A673 (cell line): ENCODE results near the gene ARHGAP11A.

ENCODE experiments used
- EZH2 ChIP-seq: fragments of 200-600 bp; sonication (generic); IDR thresholded peaks from 2 replicates; pipeline ENCODE4 v1.6.1; 2017; ENCODE audit warnings: borderline replicate concordance, low read depth, mild to moderate bottlenecking, mixed read lengths, antibody characterized with exemption, low read length; ENCODE audit not compliant: poor library complexity, severe bottlenecking
- TF ChIP-seq, protein P1 (sequence below): fragments of 300-800, 200-600 bp; sonication (generic); conservative IDR thresholded peaks from 2 replicates; pipeline ENCODE4 v1.5.1; 2017; ENCODE audit warnings: low read depth, mild to moderate bottlenecking, antibody characterized with exemption, low read length, moderate library complexity, mixed read lengths

DNA sequence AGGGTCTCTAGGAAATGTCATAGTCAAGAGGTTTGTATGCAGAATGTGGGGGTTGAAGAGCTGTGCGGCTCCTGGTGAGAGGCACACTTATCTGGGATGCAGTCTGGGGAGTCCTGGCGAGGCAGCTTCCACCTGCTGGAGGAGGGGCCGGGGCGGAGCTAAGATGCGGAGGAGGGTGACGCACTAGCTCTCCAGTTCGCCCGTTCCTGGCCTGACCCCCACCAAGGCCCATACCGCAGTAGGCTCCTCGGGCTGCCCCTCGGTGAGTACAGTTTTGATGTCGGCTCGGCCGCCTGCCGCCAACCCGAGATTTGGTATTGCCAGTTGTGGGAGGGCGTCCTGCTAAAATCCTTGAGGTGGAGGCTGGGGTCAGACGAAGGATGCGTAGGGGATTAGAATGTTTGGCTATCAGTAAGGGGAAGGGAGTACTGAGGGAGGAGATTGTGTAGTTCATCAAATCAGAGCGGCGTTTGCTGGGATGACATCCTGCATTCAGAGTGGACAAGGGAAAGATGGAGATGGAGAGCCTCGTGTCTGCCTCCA, 26.3 kb downstream of the ARHGAP11A start, which contains the start of gene SCG5:
- TF ChIP-seq EZH2 = no peak
- TF ChIP-seq, protein P1, sequence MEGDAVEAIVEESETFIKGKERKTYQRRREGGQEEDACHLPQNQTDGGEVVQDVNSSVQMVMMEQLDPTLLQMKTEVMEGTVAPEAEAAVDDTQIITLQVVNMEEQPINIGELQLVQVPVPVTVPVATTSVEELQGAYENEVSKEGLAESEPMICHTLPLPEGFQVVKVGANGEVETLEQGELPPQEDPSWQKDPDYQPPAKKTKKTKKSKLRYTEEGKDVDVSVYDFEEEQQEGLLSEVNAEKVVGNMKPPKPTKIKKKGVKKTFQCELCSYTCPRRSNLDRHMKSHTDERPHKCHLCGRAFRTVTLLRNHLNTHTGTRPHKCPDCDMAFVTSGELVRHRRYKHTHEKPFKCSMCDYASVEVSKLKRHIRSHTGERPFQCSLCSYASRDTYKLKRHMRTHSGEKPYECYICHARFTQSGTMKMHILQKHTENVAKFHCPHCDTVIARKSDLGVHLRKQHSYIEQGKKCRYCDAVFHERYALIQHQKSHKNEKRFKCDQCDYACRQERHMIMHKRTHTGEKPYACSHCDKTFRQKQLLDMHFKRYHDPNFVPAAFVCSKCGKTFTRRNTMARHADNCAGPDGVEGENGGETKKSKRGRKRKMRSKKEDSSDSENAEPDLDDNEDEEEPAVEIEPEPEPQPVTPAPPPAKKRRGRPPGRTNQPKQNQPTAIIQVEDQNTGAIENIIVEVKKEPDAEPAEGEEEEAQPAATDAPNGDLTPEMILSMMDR = no peak
